EL (cell line): Measurements from ENCODE around the gene RIIAD1.
A peak's percentile ranks its signal among the peaks of the same experiment; 100 is the strongest.
"Not testable (repeated sequence)": the region's sequence is repeated elsewhere in the genome, so short reads cannot be mapped to it uniquely, and the experiment has no call there.

Source experiments
- DNase-seq: peaks from one replicate; pipeline ENCODE4 v3.0.0-alpha.2; 2016

The RIIAD1 gene

GRCh38 chr1:151711044-151711800 is 10.1 kb upstream of the RIIAD1 start:
- no peak for DNase-seq

- no peak for DNase-seq
Measured at GRCh38 chr1:151711951-151712350, 9.4 kb upstream of the RIIAD1 start.

- no peak for DNase-seq
Measured at GRCh38 chr1:151713044-151713443, 8.3 kb upstream of the RIIAD1 start.

- no peak for DNase-seq
Measured at GRCh38 chr1:151713874-151714273, 7.4 kb upstream of the RIIAD1 start.

GRCh38 chr1:151714820-151715725 is 6.2 kb upstream of the RIIAD1 start:
- DNase-seq = no peak

GRCh38 chr1:151715726-151716404 is 5.5 kb upstream of the RIIAD1 start:
- no peak for DNase-seq

- DNase-seq = no peak
Measured at GRCh38 chr1:151716405-151716762, 4.9 kb upstream of the RIIAD1 start.

- peak; percentile 11 for DNase-seq
Measured at GRCh38 chr1:151716771-151717631, 4.3 kb upstream of the RIIAD1 start, which contains the start of gene CELF3. TSS of gene CELF3 (minus strand) at chr1:151716803. CDS start at chr1:151716020, 783 bp downstream.

GRCh38 chr1:151718011-151718431 is 3.3 kb upstream of the RIIAD1 start:
- no peak for DNase-seq

GRCh38 chr1:151718666-151719065 is 2.7 kb upstream of the RIIAD1 start:
- no peak for DNase-seq

GRCh38 chr1:151720125-151720524 is 1.2 kb upstream of the RIIAD1 start:
- DNase-seq = no peak

GRCh38 chr1:151720554-151720953 is 768 bp upstream of the RIIAD1 start:
- DNase-seq = no peak

GRCh38 chr1:151721788-151722510 is 627 bp downstream of the RIIAD1 start:
- DNase-seq = no peak

GRCh38 chr1:151723726-151724370 is 2.5 kb downstream of the RIIAD1 start:
- no peak for DNase-seq

- peak; percentile 27 for DNase-seq
Measured at GRCh38 chr1:151728151-151729054, 7.1 kb downstream of the RIIAD1 start.

GRCh38 chr1:151729157-151729965 is 8.0 kb downstream of the RIIAD1 start:
- DNase-seq = no peak

GRCh38 chr1:151729966-151730291 is 8.6 kb downstream of the RIIAD1 start:
- DNase-seq = no peak

- no peak for DNase-seq
Measured at GRCh38 chr1:151733126-151733525, 11.8 kb downstream of the RIIAD1 start.

GRCh38 chr1:151733995-151734394 is 12.7 kb downstream of the RIIAD1 start:
- DNase-seq = not testable (repeated sequence)
